ENCODE measurements around the gene KLHL33. TPM values are rescaled to one million over a fixed set of nuclear protein-coding genes. Genes with fewer than 3 reads are reported as not detected.

KLHL33 gene, protein sequence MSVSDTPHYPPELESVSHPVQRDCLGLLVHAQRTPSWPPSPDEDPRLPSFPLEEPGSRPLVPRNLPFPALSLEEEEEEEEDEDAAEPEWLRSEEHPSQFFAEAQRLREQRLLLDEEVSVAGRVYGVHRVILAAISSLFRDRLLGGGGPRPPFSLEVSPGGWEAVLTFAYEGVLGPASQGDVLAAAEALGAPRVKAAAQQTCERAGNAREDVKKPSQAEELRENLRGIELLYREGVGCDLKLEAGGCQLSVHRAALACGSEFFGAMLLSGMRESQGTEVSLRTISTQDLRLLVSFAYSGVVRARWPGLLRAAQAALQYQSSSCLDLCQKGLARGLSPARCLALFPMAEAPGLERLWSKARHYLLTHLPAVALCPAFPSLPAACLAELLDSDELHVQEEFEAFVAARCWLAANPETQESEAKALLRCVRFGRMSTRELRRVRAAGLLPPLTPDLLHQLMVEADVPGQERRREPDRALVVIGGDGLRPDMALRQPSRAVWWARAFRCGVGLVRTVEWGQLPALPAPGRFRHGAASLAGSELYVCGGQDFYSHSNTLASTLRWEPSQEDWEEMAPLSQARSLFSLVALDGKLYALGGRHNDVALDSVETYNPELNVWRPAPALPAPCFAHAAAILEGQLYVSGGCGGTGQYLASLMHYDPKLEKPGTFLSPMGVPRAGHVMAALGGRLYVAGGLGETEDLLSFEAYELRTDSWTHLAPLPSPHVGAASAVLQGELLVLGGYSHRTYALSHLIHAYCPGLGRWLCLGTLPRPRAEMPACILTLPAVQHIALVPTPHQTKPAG
- 0.09 and 0.17 TPM in 2 replicates for total RNA-seq

GRCh38 chr14:20435582-20436362 lies at the start of gene KLHL33:
Gene KLHL33, minus strand, starts transcription at chr14:20436166. Its CDS starts 355 bp downstream, at chr14:20435811.
- DNase-seq = no peak

GRCh38 chr14:20482382-20482781 lies 46.4 kb upstream of the KLHL33 start:
- DNase-seq = no peak

DNA sequence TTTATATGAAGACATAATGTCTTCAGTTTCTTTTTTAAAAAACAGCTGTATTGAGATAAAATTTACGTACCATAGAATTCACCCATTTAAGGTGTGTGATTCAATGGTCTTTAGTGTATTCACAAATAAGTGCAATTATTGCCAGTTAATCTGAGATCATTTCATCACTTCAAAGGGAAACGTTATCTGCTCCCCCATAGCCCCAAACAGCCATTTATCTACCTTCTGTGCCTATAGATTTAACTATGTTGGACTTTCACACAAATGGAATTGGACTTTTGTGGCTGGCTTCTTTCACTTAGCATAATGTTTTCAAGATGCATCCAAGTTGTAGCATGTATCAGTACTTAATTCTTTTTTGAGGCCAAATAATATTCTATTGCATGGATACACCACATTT lies 42.9 kb upstream of the KLHL33 start:
- DNase-seq = no peak

DNA sequence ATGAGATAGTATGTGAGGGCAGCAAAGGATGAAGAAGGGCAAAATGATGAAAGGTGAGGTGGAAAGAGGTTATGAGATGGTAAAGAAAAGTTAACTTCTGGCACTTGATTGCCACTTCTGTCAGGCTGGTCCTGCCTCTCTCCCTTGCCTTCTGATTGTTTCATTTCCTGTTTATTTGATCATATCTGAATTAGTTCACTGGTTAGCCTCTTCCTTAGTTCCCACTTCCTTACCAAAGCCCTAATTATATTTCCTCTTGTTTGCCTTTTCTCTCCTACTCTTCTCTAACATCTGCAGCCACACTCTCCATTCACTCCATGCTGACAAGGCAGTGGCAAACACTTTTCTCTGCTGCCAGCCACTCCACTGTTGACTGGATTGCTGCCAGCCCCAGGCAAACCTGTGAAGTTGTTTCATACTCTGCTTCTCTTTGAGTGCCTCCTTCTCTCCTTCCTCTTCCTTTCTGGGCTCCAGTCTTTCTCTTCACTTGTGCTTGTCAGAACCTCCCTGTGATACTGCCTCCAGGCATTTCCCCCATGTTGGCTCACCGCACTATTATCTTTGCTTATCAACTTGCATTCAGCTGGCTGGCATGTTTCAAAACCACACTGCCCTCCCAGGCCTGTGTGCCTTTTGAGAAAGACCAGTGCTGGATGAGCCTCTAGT lies 41.4 kb upstream of the KLHL33 start:
- DNase-seq = peak; percentile 44

DNA sequence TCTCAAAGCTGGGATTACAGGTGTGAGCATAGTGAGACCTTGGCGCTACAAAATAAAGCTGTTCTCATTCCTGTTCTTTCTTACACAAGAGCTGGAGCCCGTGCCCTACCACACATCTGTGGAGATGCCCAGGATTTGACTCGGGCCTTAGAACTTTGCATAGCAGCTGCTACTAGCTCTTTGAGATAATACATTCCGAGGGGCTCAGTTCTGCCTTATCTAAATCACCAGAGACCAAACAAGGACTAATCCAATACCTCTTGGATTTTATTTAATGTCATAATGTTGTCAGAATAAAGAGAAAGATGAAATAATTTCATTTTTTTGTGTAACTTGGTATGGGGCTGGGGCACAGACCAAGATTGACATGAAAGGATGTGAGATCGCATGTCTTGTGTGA lies 40.8 kb upstream of the KLHL33 start:
- DNase-seq = no peak

- no peak for DNase-seq
Measured at GRCh38 chr14:20472536-20473169, 36.7 kb upstream of the KLHL33 start.

- DNase-seq = no peak
Measured at GRCh38 chr14:20470603-20470901, 34.6 kb upstream of the KLHL33 start.

- DNase-seq = peak; percentile 87
Measured at GRCh38 chr14:20469890-20470602, 34.1 kb upstream of the KLHL33 start.

- DNase-seq = peak; percentile 95
Measured at GRCh38 chr14:20469242-20469889, 33.4 kb upstream of the KLHL33 start, which contains the start of gene PNP. Gene PNP, plus strand, starts transcription at chr14:20469406. Its CDS starts 119 bp downstream, at chr14:20469525.

DNA sequence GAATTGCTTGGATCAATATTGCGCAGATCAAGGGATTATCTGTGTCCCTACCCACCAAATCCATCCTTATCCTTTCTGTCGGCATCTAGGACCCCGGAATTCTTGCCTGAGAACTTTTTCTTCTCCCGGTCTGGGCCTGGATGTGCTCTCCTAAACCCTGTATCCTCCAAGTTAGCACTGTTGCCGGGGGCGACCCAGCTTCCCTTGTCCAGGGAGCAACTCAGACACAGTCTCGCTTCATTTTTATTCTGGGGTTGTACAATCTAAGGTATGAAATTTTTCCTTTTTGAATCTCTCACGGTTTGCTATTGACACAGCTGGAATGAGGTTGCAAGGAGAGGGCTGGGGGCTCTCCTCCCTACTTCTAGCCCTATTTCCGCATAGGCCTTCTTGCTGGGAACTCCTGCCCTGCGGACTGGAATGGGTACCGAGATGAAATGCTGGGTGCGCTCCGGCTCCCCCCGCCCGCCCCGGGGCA lies 32.8 kb upstream of the KLHL33 start:
- peak; percentile 25 for DNase-seq

- peak; percentile 100 for DNase-seq
Measured at GRCh38 chr14:20461225-20462141, 25.5 kb upstream of the KLHL33 start, which contains the start of gene PIP4P1. Gene PIP4P1, minus strand, starts transcription at chr14:20461434. Its CDS starts 109 bp downstream, at chr14:20461325.

DNA sequence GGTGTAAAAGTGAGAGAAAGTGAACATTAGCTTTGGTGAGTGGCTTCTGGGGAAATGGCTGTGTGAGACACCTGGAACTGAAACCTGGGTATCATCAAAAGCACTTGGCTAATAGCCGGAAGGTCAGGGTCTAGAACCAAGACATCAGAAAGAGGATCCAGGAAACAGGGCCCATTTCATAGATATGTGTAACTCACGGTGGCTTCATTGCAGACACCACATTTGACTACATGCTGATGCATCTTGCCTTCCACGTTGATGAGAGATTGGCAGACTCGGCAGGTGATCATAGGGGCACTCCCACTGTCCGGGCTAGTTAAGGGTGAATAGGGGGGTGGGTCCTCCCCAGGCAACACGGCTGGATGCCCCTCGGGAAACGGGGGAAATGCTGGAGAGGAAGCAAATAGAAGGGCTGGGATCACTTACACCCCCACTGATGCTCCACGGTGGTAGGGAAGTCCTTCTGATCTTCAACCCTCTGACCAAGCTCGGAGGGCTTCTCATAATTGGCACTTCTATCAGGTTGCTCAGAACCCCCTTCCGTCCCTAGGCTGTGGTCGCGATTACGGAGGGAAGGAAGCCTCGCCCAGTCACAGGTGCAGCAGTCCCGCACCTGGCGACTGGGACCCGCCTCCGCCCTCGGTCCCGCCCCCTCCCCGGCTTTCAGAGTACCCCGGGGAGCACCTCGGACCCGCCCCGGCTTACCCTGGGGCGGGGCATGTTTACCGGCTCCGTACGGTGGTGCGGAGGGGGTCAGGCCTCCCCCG lies 24.7 kb upstream of the KLHL33 start:
- DNase-seq = peak; percentile 22

DNA sequence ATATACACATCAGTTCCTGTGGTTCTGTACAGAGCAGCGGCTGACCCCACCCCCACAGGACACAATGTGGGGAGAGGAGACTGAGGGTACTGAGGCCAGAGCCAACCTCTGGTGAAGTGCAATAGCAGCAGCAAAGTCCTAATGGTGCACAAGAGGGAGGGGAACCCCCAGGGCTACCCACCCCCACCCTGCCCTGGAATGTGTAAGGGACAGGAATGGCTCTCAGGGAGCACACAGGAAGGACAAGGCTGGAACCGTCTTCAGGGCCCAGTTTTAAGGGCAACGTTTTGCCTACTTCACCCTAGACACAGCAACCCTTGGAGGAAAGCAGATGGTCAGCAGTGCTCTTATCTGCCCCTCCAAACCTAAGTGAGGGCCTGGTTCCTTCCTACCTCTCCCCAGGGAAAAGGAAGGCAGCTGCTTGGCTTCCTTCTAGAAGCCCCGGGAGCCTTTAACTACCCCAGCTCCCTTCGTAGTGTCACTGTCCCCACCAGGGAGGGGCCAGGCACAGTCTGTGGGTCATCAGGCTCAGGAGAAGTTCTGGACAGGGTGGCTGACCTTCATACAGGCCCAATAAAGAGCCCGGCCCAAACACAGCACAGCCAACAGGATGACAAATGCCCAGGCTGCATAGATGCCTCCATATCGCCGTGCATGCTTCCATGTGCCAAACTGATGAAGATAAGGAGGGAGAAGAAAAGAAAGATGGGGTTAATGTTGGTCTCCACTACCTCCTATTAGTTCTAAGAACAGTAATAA lies 22.2 kb upstream of the KLHL33 start:
- DNase-seq = no peak

DNA sequence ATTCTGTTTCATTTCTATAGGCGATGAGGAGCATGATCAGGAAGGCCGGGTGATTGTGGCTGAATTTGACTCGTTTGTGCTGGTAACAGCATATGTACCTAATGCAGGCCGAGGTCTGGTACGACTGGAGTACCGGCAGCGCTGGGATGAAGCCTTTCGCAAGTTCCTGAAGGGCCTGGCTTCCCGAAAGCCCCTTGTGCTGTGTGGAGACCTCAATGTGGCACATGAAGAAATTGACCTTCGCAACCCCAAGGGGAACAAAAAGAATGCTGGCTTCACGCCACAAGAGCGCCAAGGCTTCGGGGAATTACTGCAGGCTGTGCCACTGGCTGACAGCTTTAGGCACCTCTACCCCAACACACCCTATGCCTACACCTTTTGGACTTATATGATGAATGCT lies 21.0 kb upstream of the KLHL33 start:
- no peak for DNase-seq

DNA sequence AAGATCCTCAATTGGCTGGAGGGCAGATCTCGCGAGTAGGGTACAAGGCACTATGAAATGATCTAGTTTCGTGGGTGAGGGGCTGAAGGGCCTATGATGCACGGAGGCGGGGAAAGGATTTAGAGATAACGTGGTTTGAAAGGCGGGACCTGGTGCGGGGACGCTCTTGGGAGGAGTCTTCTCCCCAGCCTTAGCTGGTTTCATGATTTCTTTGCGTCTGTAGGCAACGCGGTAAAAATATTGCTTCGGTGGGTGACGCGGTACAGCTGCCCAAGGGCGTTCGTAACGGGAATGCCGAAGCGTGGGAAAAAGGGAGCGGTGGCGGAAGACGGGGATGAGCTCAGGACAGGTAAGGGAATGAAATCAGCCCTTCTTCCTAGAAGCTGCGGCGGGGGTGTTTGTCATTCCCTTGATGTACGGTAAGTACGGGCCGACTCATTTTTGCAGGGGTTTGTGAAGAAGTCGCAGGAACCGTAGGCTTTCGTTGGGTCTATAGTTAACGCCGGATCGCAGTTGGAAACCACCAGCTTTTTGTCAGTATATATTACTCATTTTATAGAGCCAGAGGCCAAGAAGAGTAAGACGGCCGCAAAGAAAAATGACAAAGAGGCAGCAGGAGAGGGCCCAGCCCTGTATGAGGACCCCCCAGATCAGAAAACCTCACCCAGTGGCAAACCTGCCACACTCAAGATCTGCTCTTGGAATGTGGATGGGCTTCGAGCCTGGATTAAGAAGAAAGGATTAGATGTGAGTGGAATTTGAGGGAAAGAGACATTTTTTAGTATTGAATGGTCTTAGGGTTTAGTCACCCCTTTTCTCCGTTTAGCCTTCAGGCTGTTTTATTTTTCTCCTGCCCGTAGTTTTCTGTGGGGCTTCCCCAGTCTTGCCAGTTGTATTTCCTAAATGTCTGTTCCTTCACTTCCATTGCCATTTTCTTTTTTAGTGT lies 19.7 kb upstream of the KLHL33 start:
- peak; percentile 92 for DNase-seq

GRCh38 chr14:20454516-20455354 lies 18.8 kb upstream of the KLHL33 start, which contains the start of the genes APEX1 and OSGEP:
Gene APEX1, plus strand, starts transcription at chr14:20455226. Its CDS starts 420 bp downstream, at chr14:20455646.
Gene OSGEP, minus strand, starts transcription at chr14:20454812. Its CDS starts 129 bp downstream, at chr14:20454683.
- peak; percentile 100 for DNase-seq

All from dermis blood vessel endothelial cell (primary cell).